WTC11 (cell line): ENCODE data around the gene MYO9A. TPM values are rescaled to one million over a fixed set of nuclear protein-coding genes. Genes with fewer than 3 reads are reported as not detected.

Experiments used
- ATAC-seq: fragments of 200-7000 bp; cut with Tn5 transposase; 2 replicates; pipeline ENCODE4 v1.10.0; 2021; ENCODE audit warnings: mild to moderate bottlenecking, moderate library complexity
- CTCF ChIA-PET: fragments of 300-600 bp; sonication (Branson Sonifier 250); formaldehyde crosslinking; loops from one replicate; lab custom pipeline; 2021; ENCODE audit warnings: antibody characterized with exemption; lab: Charles Lee
- POLR2A ChIA-PET: fragments of 350-600 bp; sonication (Branson Sonifier 250); formaldehyde crosslinking; loops from one replicate; lab custom pipeline; 2021; ENCODE audit warnings: antibody characterized with exemption; lab: Charles Lee
- DNase-seq: peaks from one replicate; pipeline ENCODE4 v3.0.0; 2021; ENCODE audit warnings: low spot score
- H3K27ac Mint-ChIP-seq: 2 replicates; pipeline ENCODE4 v1.8.0; 2021; ENCODE audit warnings: mixed read lengths
- H3K27me3 Mint-ChIP-seq: 2 replicates; pipeline ENCODE4 v1.8.0; 2021; ENCODE audit warnings: low read depth, mild to moderate bottlenecking, moderate library complexity, mixed read lengths
- H3K36me3 Mint-ChIP-seq: 2 replicates; pipeline ENCODE4 v1.8.0; 2021; ENCODE audit warnings: mixed read lengths
- H3K4me1 Mint-ChIP-seq: 2 replicates; pipeline ENCODE4 v1.8.0; 2022; ENCODE audit warnings: mixed read lengths
- H3K4me3 Mint-ChIP-seq: 2 replicates; pipeline ENCODE4 v1.8.0; 2021; ENCODE audit warnings: mild to moderate bottlenecking, moderate library complexity, mixed read lengths
- H3K9me3 Mint-ChIP-seq: 2 replicates; pipeline ENCODE4 v1.8.0; 2021; ENCODE audit warnings: mixed read lengths
- ARID4B ChIP-seq: sonication (generic); formaldehyde crosslinking; IDR thresholded peaks from 2 replicates; pipeline ENCODE4 v1.8.0; 2023; ENCODE audit warnings: missing genetic modification reagents, mild to moderate bottlenecking, borderline replicate concordance
- ATF3 ChIP-seq: sonication (generic); formaldehyde crosslinking; conservative IDR thresholded peaks from 2 replicates; pipeline ENCODE4 v1.8.1; 2022; ENCODE audit warnings: mild to moderate bottlenecking, missing genetic modification reagents
- E2F5 ChIP-seq: sonication (generic); formaldehyde crosslinking; IDR thresholded peaks from 2 replicates; pipeline ENCODE4 v1.8.1; 2022; ENCODE audit warnings: mild to moderate bottlenecking, moderate library complexity, missing genetic modification reagents
- ESRRA ChIP-seq: sonication (generic); formaldehyde crosslinking; IDR thresholded peaks from 2 replicates; pipeline ENCODE4 v1.8.1; 2022; ENCODE audit warnings: mild to moderate bottlenecking, missing genetic modification reagents, borderline replicate concordance
- ETV6 ChIP-seq: sonication (generic); formaldehyde crosslinking; IDR thresholded peaks from 2 replicates; pipeline ENCODE4 v1.8.1; 2022; ENCODE audit warnings: mild to moderate bottlenecking, missing genetic modification reagents
- GTF2I ChIP-seq: fragments of 250-450 bp; sonication (Bioruptor Pico); conservative IDR thresholded peaks from 2 replicates; pipeline ENCODE4 v1.4.0; 2021; ENCODE audit warnings: mild to moderate bottlenecking
- HMGA2 ChIP-seq: fragments of 250-450 bp; sonication (Bioruptor Pico); IDR thresholded peaks from 2 replicates; pipeline ENCODE4 v1.4.0; 2021; ENCODE audit warnings: mild to moderate bottlenecking, moderate library complexity
- HMGXB4 ChIP-seq: sonication (generic); formaldehyde crosslinking; IDR thresholded peaks from 2 replicates; pipeline ENCODE4 v1.8.1; 2023; ENCODE audit warnings: mild to moderate bottlenecking, moderate library complexity, missing genetic modification reagents
- KAT7 ChIP-seq: sonication (generic); formaldehyde crosslinking; IDR thresholded peaks from 2 replicates; pipeline ENCODE4 v1.8.1; 2023; ENCODE audit warnings: missing genetic modification reagents, mild to moderate bottlenecking, borderline replicate concordance
- MLX ChIP-seq: sonication (generic); formaldehyde crosslinking; IDR thresholded peaks from 2 replicates; pipeline ENCODE4 v1.8.1; 2023; ENCODE audit warnings: mild to moderate bottlenecking, missing genetic modification reagents, moderate library complexity
- NFATC4 ChIP-seq: fragments of 250-450 bp; sonication (Bioruptor Pico); IDR thresholded peaks from 2 replicates; pipeline ENCODE4 v1.9.0; 2021; ENCODE audit warnings: mild to moderate bottlenecking
- NFE2L1 ChIP-seq: sonication (generic); formaldehyde crosslinking; IDR thresholded peaks from 2 replicates; pipeline ENCODE4 v1.8.1; 2023; ENCODE audit warnings: missing genetic modification reagents
- OVOL2 ChIP-seq: fragments of 250-450 bp; sonication (Bioruptor Pico); IDR thresholded peaks from 2 replicates; pipeline ENCODE4 v1.9.0; 2021; ENCODE audit warnings: mild to moderate bottlenecking, borderline replicate concordance
- RORB ChIP-seq: fragments of 250-450 bp; sonication (Bioruptor Pico); IDR thresholded peaks from 2 replicates; pipeline ENCODE4 v1.9.0; 2021; ENCODE audit warnings: mild to moderate bottlenecking
- SMAD3 ChIP-seq: sonication (generic); formaldehyde crosslinking; IDR thresholded peaks from 2 replicates; pipeline ENCODE4 v1.8.0; 2022; ENCODE audit warnings: missing genetic modification reagents, mild to moderate bottlenecking, borderline replicate concordance
- TP53 ChIP-seq: sonication (generic); formaldehyde crosslinking; IDR thresholded peaks from 2 replicates; pipeline ENCODE4 v1.8.1; 2023; ENCODE audit warnings: mild to moderate bottlenecking, missing genetic modification reagents
- USF2 ChIP-seq: sonication (generic); formaldehyde crosslinking; IDR thresholded peaks from 2 replicates; pipeline ENCODE4 v1.8.1; 2023; ENCODE audit warnings: mild to moderate bottlenecking, missing genetic modification reagents, moderate library complexity
- ZMAT4 ChIP-seq: fragments of 250-450 bp; sonication (Bioruptor Pico); IDR thresholded peaks from 2 replicates; pipeline ENCODE4 v1.9.0; 2021; ENCODE audit warnings: mild to moderate bottlenecking
- ZNF121 ChIP-seq: sonication (generic); formaldehyde crosslinking; IDR thresholded peaks from 2 replicates; pipeline ENCODE4 v1.8.0; 2023; ENCODE audit warnings: missing genetic modification reagents
- ZNF232 ChIP-seq: sonication (generic); formaldehyde crosslinking; IDR thresholded peaks from 2 replicates; pipeline ENCODE4 v1.8.0; 2022; ENCODE audit warnings: mild to moderate bottlenecking, missing genetic modification reagents
- ZNF512 ChIP-seq: sonication (generic); formaldehyde crosslinking; IDR thresholded peaks from 2 replicates; pipeline ENCODE4 v1.8.1; 2022; ENCODE audit warnings: missing genetic modification reagents, borderline replicate concordance
- ZNF532 ChIP-seq: fragments of 250-450 bp; sonication (Bioruptor Pico); IDR thresholded peaks from 2 replicates; pipeline ENCODE4 v1.9.0; 2021; ENCODE audit warnings: mild to moderate bottlenecking, borderline replicate concordance
- total RNA-seq: library from RNA; stranded (reverse); gene quantifications from 3 replicates; pipeline ENCODE4 v1.2.3, GENCODE V29; 2021

The MYO9A gene
- total RNA-seq, 1 experiment from 2014 or later: 23.5 TPM

- peak; percentile 76 for ATAC-seq
- Mint-ChIP-seq H3K36me3 (no peaks in the 10 kb centered on the region), H3K4me3 (peak overlapping the region; percentile 89), H3K9me3 (no peaks in the 10 kb centered on the region), H3K27me3 (no peaks in the 10 kb centered on the region), H3K27ac (no peak overlapping the region), H3K4me1 (peaks cover 34% of the 10 kb centered on the region)
- ChIA-PET CTCF (interaction anchor here (0.5 to 2.5 kb wide), 5 partner anchors 24 to 374 kb away, joined by 3 to 7 read pairs (median 3); no protein-coding TSS in a partner anchor), POLR2A (interaction anchor here (0.5 kb wide), 1 partner anchor 189 kb away, joined by 3 read pairs; no protein-coding TSS in a partner anchor)
- DNase-seq: peak; percentile 84
- 0 out of 2 replicates have a peak, but pooled peaks have one; percentile 38 for TF ChIP-seq SMAD3
- TF ChIP-seq ZMAT4 (CRISPR knock-in tag): no peak
- TF ChIP-seq ATF3: no peak
- TF ChIP-seq GTF2I (CRISPR knock-in tag): no peak
- no peak for TF ChIP-seq NFE2L1 (CRISPR knock-in tag)
- TF ChIP-seq MLX (CRISPR knock-in tag): no peak
- no peak for TF ChIP-seq USF2
- TF ChIP-seq ZNF512: no peak
- no peak for TF ChIP-seq OVOL2 (CRISPR knock-in tag)
- peak; percentile 31; the same call in 1 of the 2 replicates for TF ChIP-seq ZNF232 (CRISPR knock-in tag)
- peak; percentile 68; the same call in 1 of the 2 replicates for TF ChIP-seq HMGXB4 (CRISPR knock-in tag)
- no peak for TF ChIP-seq NFATC4 (CRISPR knock-in tag)
- TF ChIP-seq HMGA2 (CRISPR knock-in tag): no peak
- TF ChIP-seq ARID4B: peak; percentile 57; the same call in 1 of the 2 replicates
- TF ChIP-seq RORB (CRISPR knock-in tag): no peak
- no peak for TF ChIP-seq KAT7
- no peak for TF ChIP-seq ESRRA (CRISPR knock-in tag)
- no peak for TF ChIP-seq ZNF532 (CRISPR knock-in tag)
- TF ChIP-seq ETV6 (CRISPR knock-in tag): peak; percentile 71; the same call in 1 of the 2 replicates
- TF ChIP-seq E2F5: no peak; the same call in 1 of the 2 replicates
- no peak for TF ChIP-seq ZNF121
- TF ChIP-seq TP53 (CRISPR knock-in tag): 0 out of 2 replicates have a peak, but pooled peaks have one; percentile 72
Observed at GRCh38 chr15:72117486-72118016, 399 bp downstream of the MYO9A start.
